Renal cortex interstitium (tissue), 11 donors: Measurements from ENCODE around the gene PPARD. TPM values are rescaled to one million over a fixed set of nuclear protein-coding genes. Genes with fewer than 3 reads are reported as not detected.
"Not testable (repeated sequence)": the region's sequence is repeated elsewhere in the genome, so short reads cannot be mapped to it uniquely, and the experiment has no call there.

Source experiments
- DNase-seq, 11 donors: peaks; one replicate each; pipeline ENCODE4 v3.0.0-alpha.2; 2013; ENCODE audit warnings: low read depth in 9 of 11, low spot score in 4 of 11; ENCODE audit errors: extremely low read depth in 1 of 11
- polyA plus RNA-seq, 3 donors: library from polyadenylated mRNA; unstranded; fragments of 120-200 nt; gene quantifications; one replicate each; pipeline ENCODE4 v1.2.1, GENCODE V29; 2013; ENCODE audit not compliant: insufficient read length in 3 of 3

Gene PPARD
- polyA plus RNA-seq, 3 donors, result 20.1 to 32.3 (median 23.9) TPM

DNA sequence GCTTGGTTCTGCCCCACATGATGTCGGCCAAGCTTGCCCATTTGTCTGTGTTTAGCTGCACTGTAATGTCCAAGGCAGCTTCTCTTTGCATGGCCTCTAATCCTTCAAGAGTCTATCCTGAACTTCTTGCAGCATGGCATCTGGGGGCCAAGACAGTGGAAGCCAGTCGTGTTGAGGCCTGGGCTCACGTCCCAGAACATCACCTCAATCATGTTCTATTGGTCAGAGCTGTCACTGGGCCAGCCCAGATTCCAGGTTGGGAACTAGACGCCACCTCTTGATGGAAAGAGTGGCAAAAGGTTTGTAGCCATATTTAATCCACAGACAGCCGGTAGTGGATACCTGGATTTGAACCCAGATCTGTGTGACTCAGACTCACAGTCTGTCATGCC is 25.3 kb downstream of the PPARD start:
- no peak for DNase-seq

DNA sequence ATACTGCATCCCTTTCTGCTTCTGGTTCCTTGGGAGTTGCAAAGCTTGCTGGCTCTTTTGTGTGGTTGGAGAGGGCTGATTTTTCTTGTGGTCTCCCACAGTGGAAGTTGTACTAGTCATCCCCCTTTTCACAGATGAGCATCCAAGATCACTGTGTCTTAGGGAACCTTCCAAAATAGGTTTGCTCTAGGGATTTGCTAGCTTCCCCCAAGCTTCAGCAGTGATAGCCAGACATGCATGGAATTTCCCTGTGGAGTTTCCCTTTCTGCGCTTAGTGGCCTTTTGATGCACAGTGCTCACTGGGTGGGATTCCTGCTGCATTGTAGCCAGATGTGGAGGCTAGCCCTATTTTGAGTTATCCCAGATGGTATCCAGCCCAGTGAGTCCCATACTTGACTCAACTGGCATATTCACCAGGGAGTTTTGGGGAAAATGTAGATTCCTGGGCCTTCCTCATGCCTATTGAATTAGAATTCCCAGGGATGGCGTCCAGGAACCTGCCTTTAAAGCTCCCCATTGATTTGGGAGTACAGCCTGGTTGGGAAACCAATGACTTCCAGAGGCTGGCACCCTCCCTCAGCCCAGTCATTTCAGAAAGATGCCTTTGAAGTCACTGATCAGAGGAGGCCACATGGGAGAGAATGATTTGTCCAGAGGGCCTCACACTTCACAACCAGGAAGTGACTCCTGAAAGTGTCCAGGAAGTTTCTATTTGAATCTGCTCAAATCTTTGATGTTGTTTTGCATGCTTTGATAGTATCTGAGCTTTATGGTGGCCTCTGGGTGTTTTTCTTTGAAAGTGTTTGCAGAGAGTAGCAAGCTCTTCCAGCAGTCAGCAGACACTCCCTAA is 25.9 kb downstream of the PPARD start:
- DNase-seq, result no peak

DNA sequence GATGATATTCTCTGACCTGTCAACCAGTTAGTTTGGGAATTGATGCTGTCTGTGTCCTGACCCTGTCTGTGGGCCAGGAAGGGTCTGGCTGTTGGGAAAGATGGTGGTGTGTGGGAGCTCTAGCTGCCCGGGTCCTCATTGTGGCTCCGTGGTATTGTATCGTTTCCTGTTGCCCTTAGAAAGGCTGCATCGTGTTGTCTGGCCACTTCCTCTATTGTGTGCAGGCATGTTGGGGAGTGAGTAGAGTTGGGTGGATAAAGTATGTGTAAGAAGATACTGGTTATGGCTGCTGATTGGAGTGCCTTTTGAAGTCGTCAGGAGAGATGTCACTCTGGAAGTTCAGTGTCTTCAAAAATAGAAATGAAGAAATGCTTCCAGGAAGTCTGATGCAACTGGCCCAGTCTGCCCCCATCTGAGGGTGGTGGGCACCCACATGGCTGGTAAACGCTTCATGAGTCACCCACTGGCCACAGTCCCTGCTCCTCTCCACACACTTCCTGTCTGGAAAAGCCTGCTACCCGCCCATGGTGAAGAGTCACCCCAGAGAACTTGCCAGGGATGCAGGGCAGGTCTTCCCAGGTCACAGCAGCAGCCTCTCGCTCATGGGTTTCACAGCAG is 27.9 kb downstream of the PPARD start:
- DNase-seq, result no peak

DNA sequence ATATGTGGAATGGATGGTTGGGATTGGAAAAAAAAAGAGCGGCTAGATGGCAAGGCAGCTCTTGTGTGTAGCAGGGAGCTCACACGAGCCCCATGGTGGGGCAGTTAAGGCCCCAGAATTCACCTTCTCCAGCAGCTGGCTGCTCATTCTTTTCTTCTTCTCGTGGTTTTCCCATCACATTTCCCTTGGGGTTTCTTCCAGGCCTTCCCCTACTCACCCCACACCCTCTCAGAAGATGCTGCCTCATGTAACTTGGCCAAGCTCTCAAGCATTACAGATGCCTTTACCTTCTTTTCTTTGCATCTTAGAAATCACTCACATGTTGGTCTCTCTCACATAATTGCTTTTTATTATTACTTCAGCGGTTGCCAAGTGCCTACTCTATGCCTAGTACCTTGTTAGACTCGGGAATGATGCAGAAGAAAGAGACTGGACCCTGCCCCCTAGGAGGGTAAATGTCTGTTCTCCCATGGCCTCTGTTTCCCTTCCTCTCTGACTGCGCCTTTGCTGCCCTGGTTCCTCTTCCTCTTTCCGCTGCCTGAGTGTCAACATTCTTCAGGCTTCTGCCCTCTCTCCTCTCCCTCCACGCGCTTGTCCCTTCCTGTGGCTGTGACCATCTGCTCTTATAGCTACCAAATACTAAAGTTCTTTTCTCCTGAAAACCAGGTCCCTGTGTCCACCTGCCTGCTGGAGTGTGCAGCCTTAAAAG is 28.6 kb downstream of the PPARD start:
- DNase-seq, result no peak

DNA sequence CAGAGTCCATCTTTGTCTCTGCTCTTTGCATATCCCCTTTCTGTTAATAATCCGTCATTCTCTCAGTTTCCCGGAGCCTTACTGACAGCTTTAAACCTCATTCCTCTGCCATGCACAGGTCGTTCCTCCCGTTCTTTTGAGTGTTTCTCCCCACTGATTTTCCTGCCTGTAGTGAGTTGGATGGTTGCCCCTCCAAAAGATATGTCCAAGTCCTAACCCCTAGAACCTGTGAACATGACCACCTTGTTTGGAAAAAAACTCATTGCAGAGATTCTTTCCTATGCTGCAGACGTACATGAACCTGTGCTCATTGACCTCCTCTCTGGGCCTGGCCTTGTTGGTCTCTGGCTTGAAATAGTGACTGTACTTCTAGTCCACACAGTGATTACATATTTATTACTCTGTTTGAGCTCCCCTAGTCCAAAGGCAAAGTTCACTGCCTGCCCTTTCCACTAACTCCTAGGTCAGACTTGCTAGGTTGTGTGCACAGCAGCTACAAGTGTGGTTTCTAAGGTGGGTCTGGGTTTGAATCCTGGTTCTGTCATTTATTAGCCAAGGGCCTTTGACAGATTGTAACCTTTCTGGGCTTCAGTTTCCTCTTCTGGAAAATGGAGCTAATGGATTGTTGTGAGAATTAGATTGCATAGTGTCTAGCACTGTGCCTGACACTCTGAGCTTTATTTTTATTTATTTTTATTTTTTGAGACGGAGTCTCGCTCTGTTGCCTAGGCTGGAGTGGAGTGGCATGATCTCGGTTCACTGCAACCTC is 29.3 kb downstream of the PPARD start:
- no peak for DNase-seq

DNA sequence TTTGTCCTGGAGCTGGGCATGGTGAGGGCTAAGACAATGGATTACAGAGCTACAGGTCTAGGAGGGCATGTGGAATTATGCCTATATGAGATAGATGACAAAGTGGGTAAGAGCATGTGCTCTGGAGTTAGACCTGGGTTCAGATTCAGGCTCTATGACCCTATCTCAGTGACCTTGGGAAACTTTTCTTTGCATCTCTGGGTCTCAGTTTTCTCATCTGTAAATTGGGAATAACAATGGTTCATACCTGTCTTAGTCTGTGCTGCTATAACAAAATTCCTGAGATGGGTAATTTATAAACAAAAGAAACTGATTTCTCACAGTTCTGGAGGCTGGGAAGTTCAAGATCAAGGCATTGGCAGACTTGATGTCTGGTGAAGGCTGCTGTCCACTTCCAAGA is 30.3 kb downstream of the PPARD start:
- DNase-seq, result no peak

DNA sequence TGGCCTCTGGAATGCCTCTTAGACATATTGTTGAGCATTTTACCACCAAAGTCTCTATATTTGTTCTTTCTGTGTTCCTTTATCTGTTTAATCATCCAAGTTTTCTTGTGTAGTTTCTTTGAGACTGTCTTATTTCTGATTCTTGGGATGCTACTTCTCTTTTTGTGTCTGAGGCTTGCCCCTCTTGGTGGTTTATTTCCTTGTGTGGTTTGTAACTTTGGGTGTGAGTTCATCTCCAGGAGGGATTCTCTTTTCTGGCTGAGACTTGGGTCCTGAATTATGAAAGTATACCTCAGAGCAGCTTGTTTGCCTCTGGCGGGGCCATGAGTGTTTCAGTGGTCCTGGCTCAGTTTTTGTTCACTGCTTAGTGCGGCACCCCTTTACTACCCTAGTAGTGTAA is 33.9 kb downstream of the PPARD start:
- DNase-seq, result no peak

DNA sequence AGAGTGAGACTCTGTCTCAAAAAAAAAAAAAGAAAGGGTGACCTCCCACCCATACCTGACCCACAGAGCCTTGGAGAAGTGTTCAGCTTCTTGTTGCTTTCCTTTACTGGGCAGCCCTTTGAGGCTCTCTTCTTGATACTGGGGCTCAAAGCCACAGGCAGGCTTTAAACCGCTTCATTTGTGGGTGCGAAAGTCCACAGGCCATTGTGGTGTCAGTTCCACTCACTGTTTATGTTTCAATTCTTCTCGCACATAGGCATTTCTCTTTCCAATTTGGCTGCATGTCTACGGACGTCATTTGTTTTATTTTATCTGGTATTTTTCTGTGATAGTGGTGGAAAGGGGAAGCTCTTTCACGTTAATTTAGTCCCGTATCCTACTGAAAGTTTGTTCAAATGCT is 34.6 kb downstream of the PPARD start:
- DNase-seq, result no peak

DNA sequence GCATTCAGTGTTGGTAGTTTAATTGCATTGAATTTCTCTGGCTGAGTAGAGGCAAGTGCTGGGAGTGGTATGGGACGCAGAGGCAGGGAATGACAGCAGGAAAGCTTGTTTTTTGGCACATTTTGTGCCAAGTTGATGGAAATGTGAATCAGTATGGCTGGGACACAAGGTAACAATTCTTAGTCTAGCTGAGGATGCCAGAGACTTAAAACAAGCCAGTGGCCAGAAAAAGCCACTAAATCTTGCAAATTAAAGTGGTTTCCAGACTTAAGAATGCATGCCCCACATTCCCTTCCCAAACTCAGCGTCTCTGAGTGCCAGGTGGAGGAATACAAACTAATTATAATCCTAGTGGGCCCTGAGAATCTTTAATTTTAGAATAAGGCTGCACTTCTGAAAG is 35.9 kb downstream of the PPARD start:
- DNase-seq, result no peak

DNA sequence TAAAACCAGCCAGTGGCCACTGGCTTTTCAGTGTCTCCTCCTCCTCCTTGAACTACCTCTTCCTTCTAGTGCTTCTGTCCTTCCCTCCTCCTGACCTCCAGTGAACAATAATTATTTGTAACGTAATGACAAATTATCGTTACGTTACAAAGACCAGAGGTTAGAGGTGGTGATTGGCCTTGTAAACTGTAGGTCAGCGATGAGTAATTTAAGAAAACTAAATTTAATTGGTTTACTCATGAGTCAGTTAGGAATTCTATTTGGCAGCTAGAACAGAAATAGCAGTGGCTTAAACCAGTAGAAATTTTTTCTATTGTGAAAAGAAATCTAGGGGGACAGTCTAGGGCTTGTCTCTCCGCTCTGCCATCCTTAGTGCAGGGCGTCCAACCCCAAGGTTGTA is 38.8 kb downstream of the PPARD start:
- no peak for DNase-seq

DNA sequence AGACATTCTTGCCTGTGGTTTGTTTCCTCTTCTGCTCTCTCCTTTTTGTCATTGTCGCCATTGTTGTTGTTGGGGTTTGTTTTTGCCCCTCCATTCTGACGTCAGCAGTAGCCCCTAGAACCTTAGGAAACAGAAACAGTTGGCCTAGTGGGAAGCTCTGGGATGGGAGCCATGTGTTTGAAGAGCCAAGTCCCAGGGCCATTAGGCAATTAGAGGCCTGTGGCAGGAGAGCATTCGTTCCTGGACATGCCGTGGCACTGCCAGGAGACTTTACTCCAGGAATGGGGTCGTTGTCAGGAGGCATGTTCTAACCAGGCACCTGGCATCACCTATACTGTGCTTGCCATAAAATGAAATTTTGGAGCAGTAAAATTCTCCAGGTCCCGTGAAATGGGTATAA is 39.7 kb downstream of the PPARD start:
- DNase-seq, result no peak

DNA sequence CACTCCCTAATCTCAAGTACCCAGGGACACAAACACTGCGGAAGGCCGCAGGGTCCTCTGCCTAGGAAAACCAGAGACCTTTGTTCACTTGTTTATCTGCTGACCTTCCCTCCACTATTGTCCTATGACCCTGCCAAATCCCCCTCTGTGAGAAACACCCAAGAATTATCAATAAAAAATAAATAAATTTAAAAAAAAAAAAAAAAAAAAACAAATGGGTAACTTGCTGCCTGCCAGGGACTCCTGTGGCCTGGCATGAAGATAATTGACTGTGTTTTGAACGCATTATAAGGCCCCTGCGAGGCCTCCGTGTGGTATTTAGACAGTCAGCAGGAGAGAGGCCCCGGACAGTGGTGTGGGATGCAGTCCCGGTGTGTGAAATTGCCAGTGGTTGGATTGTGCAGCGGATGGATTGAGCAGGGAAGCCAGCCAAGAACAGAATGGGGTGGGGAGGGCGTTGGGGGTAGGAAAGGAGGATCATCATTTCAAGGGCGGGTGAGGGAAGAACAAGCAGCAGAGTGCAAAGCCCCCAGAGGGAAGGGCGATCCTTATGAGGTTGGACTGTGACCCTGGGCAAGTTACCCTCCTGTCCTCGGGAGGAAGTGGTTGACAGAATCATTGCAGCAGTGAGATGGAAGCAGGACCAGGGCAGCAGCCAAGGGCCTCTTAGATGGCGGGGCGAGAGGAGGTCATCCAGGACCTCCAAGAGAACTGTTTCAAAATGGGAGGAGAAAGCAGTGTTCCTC is 43.3 kb downstream of the PPARD start:
- DNase-seq, result no peak

DNA sequence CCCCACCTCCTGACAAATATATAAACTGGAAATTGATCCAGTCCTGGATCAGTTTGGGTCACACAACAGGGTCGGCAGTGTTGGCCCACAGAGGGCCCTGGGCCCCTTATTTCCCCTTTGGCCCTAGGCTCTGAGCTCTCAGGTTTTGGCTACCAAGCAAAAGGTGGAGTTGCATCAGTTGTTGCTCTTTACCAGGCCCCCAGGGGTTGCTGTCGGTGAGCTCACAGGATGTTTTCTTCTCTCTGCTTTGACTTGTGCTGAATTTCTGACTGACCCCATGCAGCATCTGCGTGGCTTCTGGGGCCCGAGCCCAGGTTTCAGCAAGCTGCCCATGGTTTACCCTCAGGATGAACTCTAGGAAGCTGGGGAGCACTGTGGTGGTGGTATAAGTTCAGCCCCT is 44.6 kb downstream of the PPARD start:
- no peak for DNase-seq

DNA sequence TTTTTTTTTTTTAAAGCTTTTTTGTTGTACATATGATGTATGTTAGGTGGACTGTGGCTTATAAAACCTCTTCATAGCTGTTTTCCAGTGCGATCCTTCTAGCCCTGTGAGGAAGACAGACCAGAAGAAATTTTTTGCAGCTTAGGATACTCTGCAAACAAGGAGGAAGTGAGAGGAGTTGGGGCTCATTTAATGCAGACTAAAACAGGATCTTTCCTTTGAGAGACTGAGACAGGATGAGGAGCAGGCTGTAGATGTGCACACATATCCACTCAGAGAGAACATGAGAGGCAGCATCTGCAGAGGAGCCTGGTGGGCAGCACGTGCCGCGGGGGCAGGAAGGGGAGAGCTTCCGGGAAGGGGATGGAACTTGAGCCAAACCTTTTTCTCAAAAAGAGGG is 45.7 kb downstream of the PPARD start:
- DNase-seq, result no peak

DNA sequence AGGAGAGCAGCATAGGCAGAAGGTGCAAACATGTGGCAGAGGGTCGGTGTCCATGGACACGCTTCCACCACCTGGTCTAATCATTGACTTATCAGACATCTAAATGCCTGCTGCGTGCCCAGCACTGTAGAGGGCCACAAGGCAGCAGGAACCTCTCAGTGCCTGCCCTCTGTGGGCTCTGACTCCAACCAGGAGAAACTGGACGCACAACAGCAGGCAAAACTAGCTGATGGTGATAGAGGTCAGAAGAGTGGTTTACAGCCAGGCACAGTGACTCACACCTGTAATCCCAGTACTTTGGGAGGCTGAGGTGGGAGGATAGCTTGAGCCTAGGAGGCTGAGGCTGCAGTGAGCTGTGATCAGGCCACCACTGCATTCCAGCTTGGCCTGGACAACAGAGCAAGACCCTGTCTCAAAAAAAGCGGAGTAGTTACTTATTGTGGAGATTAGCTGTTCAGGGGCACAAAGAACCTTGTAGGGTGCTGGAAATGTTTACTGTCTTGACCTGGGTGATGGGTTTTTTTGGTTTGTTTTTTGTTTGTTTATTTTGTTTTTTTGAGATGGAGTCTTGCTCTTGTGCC is 46.5 kb downstream of the PPARD start:
- no peak for DNase-seq

DNA sequence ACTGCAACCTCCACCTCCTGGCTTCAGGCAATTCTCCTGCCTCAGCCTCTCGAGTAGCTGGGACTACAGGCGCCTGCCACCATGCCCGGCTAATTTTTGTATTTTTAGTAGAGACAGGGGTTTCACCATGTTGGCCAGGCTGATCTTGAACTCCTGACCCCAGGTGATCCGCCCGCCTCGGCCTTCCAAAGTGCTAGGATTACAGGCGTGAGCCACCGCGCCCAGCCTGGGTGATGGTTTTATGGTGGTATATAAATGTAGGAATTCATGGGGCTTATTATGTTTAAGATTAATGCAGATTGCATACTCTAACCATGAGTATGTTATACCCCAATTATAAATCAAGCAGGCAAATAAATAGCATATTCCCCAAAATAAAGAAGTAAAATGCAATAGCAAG is 47.0 kb downstream of the PPARD start:
- not testable (repeated sequence) for DNase-seq

DNA sequence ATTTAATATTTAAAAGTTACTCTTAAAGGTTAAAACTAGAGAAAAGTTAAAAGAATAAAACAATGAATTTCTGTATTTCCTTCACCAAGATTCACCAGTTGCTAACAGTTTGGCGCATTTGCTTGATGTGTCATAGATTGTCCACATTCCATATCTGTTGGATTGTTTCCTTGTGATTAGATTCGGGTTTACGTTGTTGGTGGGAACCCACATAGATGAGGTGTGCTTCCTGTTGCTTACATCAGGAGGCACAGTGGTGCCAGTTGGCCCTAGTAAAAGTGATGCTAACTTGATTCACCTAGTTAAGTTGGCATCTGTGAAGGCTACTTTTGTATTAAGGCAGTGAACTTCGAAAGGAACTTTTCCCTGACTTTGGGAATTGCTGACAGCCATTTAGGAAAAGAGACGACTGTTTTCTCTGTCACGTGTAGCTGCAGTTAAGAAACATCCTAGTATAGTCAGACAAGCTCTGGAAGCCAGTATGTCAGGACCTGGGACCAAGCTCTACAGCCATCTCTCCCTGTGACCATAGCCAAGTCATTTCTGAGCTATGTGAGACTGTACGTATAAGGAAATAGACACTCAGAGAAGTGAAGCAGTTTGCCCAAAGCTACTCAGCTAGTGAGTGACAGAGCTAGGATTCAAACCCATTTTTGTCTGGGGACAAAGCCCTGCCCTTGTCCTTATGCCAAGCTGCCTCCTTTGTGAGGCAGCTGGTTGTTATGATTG is 49.0 kb downstream of the PPARD start:
- no peak for DNase-seq
